ENCODE data around the gene PDLIM4. TPM values are rescaled to one million over a fixed set of nuclear protein-coding genes. Genes with fewer than 3 reads are reported as not detected.

Gene PDLIM4
- total and polyA plus RNA-seq, 2 experiments from 2014 or later: 25.2 to 31.8 TPM

- TF ChIP-seq, protein P1, sequence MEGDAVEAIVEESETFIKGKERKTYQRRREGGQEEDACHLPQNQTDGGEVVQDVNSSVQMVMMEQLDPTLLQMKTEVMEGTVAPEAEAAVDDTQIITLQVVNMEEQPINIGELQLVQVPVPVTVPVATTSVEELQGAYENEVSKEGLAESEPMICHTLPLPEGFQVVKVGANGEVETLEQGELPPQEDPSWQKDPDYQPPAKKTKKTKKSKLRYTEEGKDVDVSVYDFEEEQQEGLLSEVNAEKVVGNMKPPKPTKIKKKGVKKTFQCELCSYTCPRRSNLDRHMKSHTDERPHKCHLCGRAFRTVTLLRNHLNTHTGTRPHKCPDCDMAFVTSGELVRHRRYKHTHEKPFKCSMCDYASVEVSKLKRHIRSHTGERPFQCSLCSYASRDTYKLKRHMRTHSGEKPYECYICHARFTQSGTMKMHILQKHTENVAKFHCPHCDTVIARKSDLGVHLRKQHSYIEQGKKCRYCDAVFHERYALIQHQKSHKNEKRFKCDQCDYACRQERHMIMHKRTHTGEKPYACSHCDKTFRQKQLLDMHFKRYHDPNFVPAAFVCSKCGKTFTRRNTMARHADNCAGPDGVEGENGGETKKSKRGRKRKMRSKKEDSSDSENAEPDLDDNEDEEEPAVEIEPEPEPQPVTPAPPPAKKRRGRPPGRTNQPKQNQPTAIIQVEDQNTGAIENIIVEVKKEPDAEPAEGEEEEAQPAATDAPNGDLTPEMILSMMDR (conservative IDR thresholded peaks at IDR 0.05; ENCODE audit: low read depth in 2 of 2): no peak
- TF ChIP-seq EZH2 (IDR thresholded peaks at IDR 0.05; ENCODE audit: low read depth, unreplicated experiment) (no peak), CREB1 (CRISPR knock-in tag; IDR thresholded peaks at IDR 0.05; ENCODE audit: low read depth) (no peak), REST (IDR thresholded peaks at IDR 0.05; ENCODE audit: unreplicated experiment) (no peak), ZNF114 (CRISPR knock-in tag; IDR thresholded peaks at IDR 0.05) (no peak), STAT1 (IDR thresholded peaks at IDR 0.05; ENCODE audit: unreplicated experiment) (no peak), ZNF331 (CRISPR knock-in tag; IDR thresholded peaks at IDR 0.05; ENCODE audit: low read depth) (no peak), POLR2AphosphoS5 (IDR thresholded peaks at IDR 0.05; ENCODE audit: low read depth) (no peak)
- TF ChIP-seq, protein P2, sequence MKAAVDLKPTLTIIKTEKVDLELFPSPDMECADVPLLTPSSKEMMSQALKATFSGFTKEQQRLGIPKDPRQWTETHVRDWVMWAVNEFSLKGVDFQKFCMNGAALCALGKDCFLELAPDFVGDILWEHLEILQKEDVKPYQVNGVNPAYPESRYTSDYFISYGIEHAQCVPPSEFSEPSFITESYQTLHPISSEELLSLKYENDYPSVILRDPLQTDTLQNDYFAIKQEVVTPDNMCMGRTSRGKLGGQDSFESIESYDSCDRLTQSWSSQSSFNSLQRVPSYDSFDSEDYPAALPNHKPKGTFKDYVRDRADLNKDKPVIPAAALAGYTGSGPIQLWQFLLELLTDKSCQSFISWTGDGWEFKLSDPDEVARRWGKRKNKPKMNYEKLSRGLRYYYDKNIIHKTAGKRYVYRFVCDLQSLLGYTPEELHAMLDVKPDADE (IDR thresholded peaks at IDR 0.05): no peak
Measured at GRCh38 chr5:132233811-132234683, 23.4 kb upstream of the PDLIM4 start (continued).

GRCh38 chr5:132234684-132235062, 22.8 kb upstream of the PDLIM4 start:
- no peaks in the 10 kb centered on the region for H3K79me2 ChIP-seq (replicated peaks; ENCODE audit: insufficient read depth)
- Mint-ChIP-seq H3K4me3 (no peak overlapping the region), H3K9me3 (no peaks in the 10 kb centered on the region), H3K36me3 (ENCODE audit: low read depth) (no peaks in the 10 kb centered on the region), H3K27ac (no peak overlapping the region), H3K4me1 (no peaks in the 10 kb centered on the region), H3K27me3 (ENCODE audit: insufficient read depth, low read depth, poor library complexity) (peaks cover 8% of the 10 kb centered on the region)
- no peak overlapping the region for H3K27ac ChIP-seq (ENCODE audit: low read depth)
- no peak for TF ChIP-seq REST (IDR thresholded peaks at IDR 0.05; ENCODE audit: unreplicated experiment)
- no peak for TF ChIP-seq ZNF331 (CRISPR knock-in tag; IDR thresholded peaks at IDR 0.05; ENCODE audit: low read depth)
- no peak for TF ChIP-seq POLR2AphosphoS5 (IDR thresholded peaks at IDR 0.05; ENCODE audit: low read depth)
- TF ChIP-seq, protein P2 (IDR thresholded peaks at IDR 0.05): no peak
- TF ChIP-seq EZH2 (IDR thresholded peaks at IDR 0.05; ENCODE audit: low read depth, unreplicated experiment): no peak
- no peak for TF ChIP-seq STAT1 (IDR thresholded peaks at IDR 0.05; ENCODE audit: unreplicated experiment)
- TF ChIP-seq, protein P1 (conservative IDR thresholded peaks at IDR 0.05; ENCODE audit: low read depth in 2 of 2): no peak
- no peaks in the 10 kb centered on the region for H3K4me1 ChIP-seq (ENCODE audit: insufficient read depth)
- no peaks in the 10 kb centered on the region for H3F3A ChIP-seq (replicated peaks; ENCODE audit: low read depth)
- H3K9me2 ChIP-seq (ENCODE audit: insufficient read depth): no peaks in the 10 kb centered on the region
- DNase-seq (ENCODE audit: low spot score) (no peak), ATAC-seq (no peak)
- no peak overlapping the region for H2AFZ ChIP-seq
- H3K27me3 ChIP-seq (ENCODE audit: insufficient read depth): no peaks in the 10 kb centered on the region
- H3K4me3 ChIP-seq: no peak overlapping the region
- no peaks in the 10 kb centered on the region for H4K20me1 ChIP-seq (replicated peaks; ENCODE audit: insufficient read depth)
- no peaks in the 10 kb centered on the region for H3K36me3 ChIP-seq (ENCODE audit: insufficient read depth)
- H3K4me2 ChIP-seq: no peak overlapping the region

Data from GM23338 (cell line).